H9 (cell line): ENCODE data around the gene RNLS. TPM values are rescaled to one million over a fixed set of nuclear protein-coding genes. Genes with fewer than 3 reads are reported as not detected.
A peak's percentile ranks its signal among the peaks of the same experiment; 100 is the strongest.

Source experiments
- DNase-seq: peaks from one replicate; pipeline ENCODE4 v3.0.0-alpha.2; 2017
- H2AFZ ChIP-seq: one replicate; pipeline ENCODE4 v1.6.1; 2013; ENCODE audit warnings: mild to moderate bottlenecking, low read length, control low read depth, moderate library complexity
- H2AK5ac ChIP-seq: 2 replicates; pipeline ENCODE4 v1.6.1; 2013; ENCODE audit warnings: low read length, control low read depth, mixed read lengths; ENCODE audit not compliant: insufficient read length
- H2BK120ac ChIP-seq: one replicate; pipeline ENCODE4 v1.6.1; 2013; ENCODE audit warnings: low read depth, mild to moderate bottlenecking, low read length, control low read depth, inconsistent platforms; ENCODE audit not compliant: poor library complexity, severe bottlenecking
- H2BK12ac ChIP-seq: 2 replicates; pipeline ENCODE4 v1.6.1; 2013; ENCODE audit warnings: low read length, control low read depth, mixed read lengths, low read depth; ENCODE audit not compliant: insufficient read length
- H2BK15ac ChIP-seq: 2 replicates; pipeline ENCODE4 v1.6.1; 2013; ENCODE audit warnings: low read depth, low read length, control low read depth
- H2BK20ac ChIP-seq: one replicate; pipeline ENCODE4 v1.6.1; 2013; ENCODE audit warnings: low read depth, mild to moderate bottlenecking, low read length, control low read depth, inconsistent platforms; ENCODE audit not compliant: poor library complexity, severe bottlenecking
- H2BK5ac ChIP-seq: 2 replicates; pipeline ENCODE4 v1.6.1; 2013; ENCODE audit warnings: low read length, control low read depth, mixed read lengths; ENCODE audit not compliant: insufficient read length
- H3K14ac ChIP-seq: 2 replicates; pipeline ENCODE4 v1.6.1; 2013; ENCODE audit warnings: low read length, control low read depth; ENCODE audit not compliant: insufficient read depth
- H3K18ac ChIP-seq: 2 replicates; pipeline ENCODE4 v1.6.1; 2013; ENCODE audit warnings: low read depth, mild to moderate bottlenecking, mixed read lengths, low read length, control low read depth; ENCODE audit not compliant: insufficient read length
- H3K23ac ChIP-seq: 2 replicates; pipeline ENCODE4 v1.6.1; 2013; ENCODE audit warnings: low read length, control low read depth, mixed read lengths, low read depth; ENCODE audit not compliant: insufficient read length
- H3K23me2 ChIP-seq: 2 replicates; pipeline ENCODE4 v1.6.1; 2013; ENCODE audit warnings: low read depth, mild to moderate bottlenecking, mixed read lengths, low read length, control low read depth; ENCODE audit not compliant: insufficient read length, poor library complexity, severe bottlenecking
- H3K27ac ChIP-seq: 2 replicates; pipeline ENCODE4 v1.5.1; 2013; ENCODE audit warnings: low read length, control low read depth, mixed read lengths, low read depth; ENCODE audit not compliant: insufficient read length
- H3K27me3 ChIP-seq: 2 replicates; pipeline ENCODE4 v1.6.1; 2013; ENCODE audit warnings: low read length, control low read depth, inconsistent platforms; ENCODE audit not compliant: insufficient read depth
- H3K4ac ChIP-seq: 2 replicates; pipeline ENCODE4 v1.6.1; 2013; ENCODE audit warnings: low read depth, mild to moderate bottlenecking, control low read depth, inconsistent platforms, low read length, moderate library complexity
- H3K4me1 ChIP-seq: 2 replicates; pipeline ENCODE4 v1.6.1; 2013; ENCODE audit warnings: low read length, control low read depth, inconsistent platforms; ENCODE audit not compliant: insufficient read depth
- H3K4me2 ChIP-seq: 2 replicates; pipeline ENCODE4 v1.6.1; 2013; ENCODE audit warnings: low read length, control low read depth, mixed read lengths; ENCODE audit not compliant: insufficient read length, insufficient read depth
- H3K56ac ChIP-seq: 2 replicates; pipeline ENCODE4 v1.6.1; 2013; ENCODE audit warnings: low read depth, mild to moderate bottlenecking, mixed read lengths, low read length, control low read depth; ENCODE audit not compliant: insufficient read length
- H3K79me1 ChIP-seq: 2 replicates; pipeline ENCODE4 v1.6.1; 2013; ENCODE audit warnings: low read depth, mild to moderate bottlenecking, moderate library complexity, low read length, control low read depth, inconsistent platforms; ENCODE audit not compliant: insufficient read depth, poor library complexity, severe bottlenecking
- H3K79me2 ChIP-seq: 2 replicates; pipeline ENCODE4 v1.6.1; 2013; ENCODE audit warnings: low read length, control low read depth, inconsistent platforms; ENCODE audit not compliant: insufficient read depth
- H3K9ac ChIP-seq: 2 replicates; pipeline ENCODE4 v1.6.1; 2013; ENCODE audit warnings: low read length, control low read depth, mixed read lengths; ENCODE audit not compliant: insufficient read length; ENCODE audit errors: extremely low read depth
- H3K9me3 ChIP-seq: one replicate; pipeline ENCODE4 v1.6.1; 2013; ENCODE audit warnings: low read depth, low read length, inconsistent platforms; ENCODE audit not compliant: control insufficient read depth
- H3T11ph ChIP-seq: one replicate; pipeline ENCODE4 v1.6.1; 2013; ENCODE audit warnings: mild to moderate bottlenecking, low read length, control low read depth, inconsistent platforms
- H4K20me1 ChIP-seq: one replicate; pipeline ENCODE4 v1.6.1; 2013; ENCODE audit not compliant: control insufficient read depth, insufficient read length, insufficient read depth
- H4K5ac ChIP-seq: 2 replicates; pipeline ENCODE4 v1.6.1; 2013; ENCODE audit warnings: low read depth, mild to moderate bottlenecking, mixed read lengths, low read length, control low read depth; ENCODE audit not compliant: insufficient read length
- H4K8ac ChIP-seq: replicated peaks from 2 replicates; pipeline ENCODE4 v1.6.1; 2013; ENCODE audit warnings: low read length, control low read depth, mixed read lengths, low read depth; ENCODE audit not compliant: insufficient read length
- H4K91ac ChIP-seq: 2 replicates; pipeline ENCODE4 v1.6.1; 2013; ENCODE audit warnings: low read depth, mild to moderate bottlenecking, moderate library complexity, mixed read lengths, low read length, control low read depth; ENCODE audit not compliant: insufficient read length
- H3K27ac Mint-ChIP-seq, 3 experiments: 2 replicates in 2 of 3; 3 replicates in 1 of 3; pipeline ENCODE4 v1.8.0; 2020 to 2021; ENCODE audit warnings: mixed read lengths in 3 of 3, mild to moderate bottlenecking in 1 of 3, moderate library complexity in 1 of 3
- H3K27me3 Mint-ChIP-seq: 2 replicates; pipeline ENCODE4 v1.8.0; 2021; ENCODE audit warnings: low read depth, mild to moderate bottlenecking, moderate library complexity, mixed read lengths
- H3K36me3 Mint-ChIP-seq, 3 experiments: 2 replicates in 2 of 3; 3 replicates in 1 of 3; pipeline ENCODE4 v1.8.0; 2020 to 2021; ENCODE audit warnings: low read depth in 3 of 3, mixed read lengths in 3 of 3; ENCODE audit not compliant: insufficient read depth in 1 of 3
- H3K4me1 Mint-ChIP-seq, 2 experiments: 2 replicates each; pipeline ENCODE4 v1.8.0; 2020; ENCODE audit warnings: mixed read lengths in 2 of 2
- H3K4me3 Mint-ChIP-seq, 2 experiments: 2 replicates in 1 of 2; 3 replicates in 1 of 2; pipeline ENCODE4 v1.8.0; 2020 to 2021; ENCODE audit warnings: mild to moderate bottlenecking in 2 of 2, mixed read lengths in 2 of 2, moderate library complexity in 1 of 2
- H3K9me3 Mint-ChIP-seq, 2 experiments: 2 replicates in 1 of 2; 3 replicates in 1 of 2; pipeline ENCODE4 v1.8.0; 2020; ENCODE audit warnings: mild to moderate bottlenecking in 2 of 2, mixed read lengths in 2 of 2, moderate library complexity in 1 of 2
- CTCF ChIP-seq: fragments of 200-600 bp; sonication (generic); conservative IDR thresholded peaks from 3 replicates; pipeline ENCODE4 v1.8.0; 2021; ENCODE audit warnings: antibody characterized with exemption, mild to moderate bottlenecking
- WGBS: extraction: QIAGEN DNeasy Blood & Tissue Kit; methylation state at CpG from one replicate; pipeline ENCODE4 v1.1.7; 2013; ENCODE audit warnings: missing lambda C conversion rate, low lambda C conversion rate, mixed read lengths; ENCODE audit not compliant: insufficient read length; ENCODE audit errors: extremely low coverage; 5-methylcytosine and 5-hydroxymethylcytosine counted together
- total RNA-seq: library from RNA; stranded (reverse); gene quantifications from 2 replicates; pipeline ENCODE4 v1.2.1, GENCODE V29; 2021

RNLS gene
- total RNA-seq, 1 experiment from 2014 or later = 7.5 TPM

GRCh38 chr10:88493691-88494483 is 89.2 kb downstream of the RNLS start:
- TF ChIP-seq CTCF = no peak
- no peak overlapping the region for H3T11ph ChIP-seq
- H4K20me1 ChIP-seq = no peaks in the 10 kb centered on the region
- no peak overlapping the region for H4K5ac ChIP-seq
- H3K27ac ChIP-seq = no peak overlapping the region
- WGBS = no CpG with 5 or more reads among the region's 3 CpGs
- H2BK15ac ChIP-seq = no peak overlapping the region
- no peak overlapping the region for H4K8ac ChIP-seq
- no peak overlapping the region for H2BK120ac ChIP-seq
- Mint-ChIP-seq H3K27me3 (no peaks in the 10 kb centered on the region), H3K36me3 (no peaks in the 10 kb centered on the region), H3K9me3 (no peaks in the 10 kb centered on the region), H3K4me1 (peaks cover 15 to 16% of the 10 kb centered on the region in 2 experiments), H3K4me3 (no peak overlapping the region), H3K27ac (0 out of 7 replicates have a peak overlapping the region, but pooled peaks of 1 of the 3 experiments have one; percentile 7)
- H3K18ac ChIP-seq = no peak overlapping the region
- H3K27me3 ChIP-seq = no peaks in the 10 kb centered on the region
- no peaks in the 10 kb centered on the region for H3K9me3 ChIP-seq
- H3K14ac ChIP-seq = no peak overlapping the region
- no peak overlapping the region for H3K4me2 ChIP-seq
- no peak overlapping the region for H3K56ac ChIP-seq
- no peak overlapping the region for H3K9ac ChIP-seq
- H3K4ac ChIP-seq = no peak overlapping the region
- H3K79me1 ChIP-seq = no peaks in the 10 kb centered on the region
- no peaks in the 10 kb centered on the region for H3K79me2 ChIP-seq
- H4K91ac ChIP-seq = no peak overlapping the region
- peaks cover 2% of the 10 kb centered on the region; the same call in 1 of the 2 replicates for H3K4me1 ChIP-seq
- H2AFZ ChIP-seq = no peak overlapping the region
- H3K23me2 ChIP-seq = no peaks in the 10 kb centered on the region
- no peak overlapping the region for H2BK5ac ChIP-seq
- H3K23ac ChIP-seq = no peak overlapping the region
- H2BK12ac ChIP-seq = no peak overlapping the region
- DNase-seq = no peak
- no peak overlapping the region for H2BK20ac ChIP-seq
- no peak overlapping the region for H2AK5ac ChIP-seq
